Smooth muscle cell of trachea (primary cell): ENCODE results near the gene RPL14. TPM values are rescaled to one million over a fixed set of nuclear protein-coding genes. Genes with fewer than 3 reads are reported as not detected.

Experiments used
- total RNA-seq: library from RNA; depleted of rRNA; stranded (reverse); fragments of >200 nt; gene quantifications from 2 replicates; pipeline ENCODE4 v1.2.1, GENCODE V29; 2014

Gene RPL14
- total RNA-seq, result 292 and 396 TPM in 2 replicates

DNA sequence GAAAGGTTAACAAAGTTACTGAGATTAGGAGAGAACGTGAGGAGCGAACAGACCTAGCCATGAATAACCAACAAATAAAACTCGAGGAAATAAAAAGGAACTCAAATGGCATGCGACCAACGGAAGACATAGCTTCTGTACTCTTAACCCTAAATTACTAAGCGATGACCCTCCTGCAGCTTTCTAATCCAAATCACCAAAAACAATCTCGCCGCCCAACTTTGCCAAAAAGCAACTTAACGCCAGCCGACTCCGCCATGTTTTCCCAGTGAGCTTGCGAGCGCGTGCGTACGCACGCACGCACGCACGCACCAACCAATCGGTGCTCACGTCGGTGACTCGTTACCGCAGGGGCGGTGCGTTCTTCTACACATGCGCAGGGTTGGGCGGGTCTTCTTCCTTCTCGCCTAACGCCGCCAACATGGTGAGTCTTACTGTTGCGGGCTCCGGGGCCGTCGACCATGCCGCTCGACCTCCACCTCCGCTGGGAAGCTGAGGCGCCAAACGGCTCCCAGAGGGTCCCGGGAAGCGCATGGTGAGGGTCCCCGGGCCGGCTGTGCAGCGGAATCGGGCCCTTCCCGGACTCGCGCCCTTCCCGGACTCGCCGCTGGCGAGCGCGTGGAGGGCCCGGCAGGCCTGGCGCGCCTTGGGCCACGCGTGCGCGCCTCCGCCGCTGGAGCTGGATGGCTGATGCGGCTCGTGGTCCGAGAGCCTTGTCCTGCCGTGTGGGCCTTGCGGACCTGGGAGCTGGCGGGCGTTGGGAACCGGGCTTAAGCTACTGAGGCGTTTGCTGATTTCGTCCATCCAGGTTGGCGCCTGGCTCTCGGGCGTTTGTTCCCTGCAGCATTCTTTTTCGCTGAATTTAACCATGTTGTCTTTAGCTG is at the start of gene RPL14:
RPL14 (plus strand) TSS at position 400 of the 884 bp plus-strand sequence; CDS start at position 533, 133 bp downstream.

DNA sequence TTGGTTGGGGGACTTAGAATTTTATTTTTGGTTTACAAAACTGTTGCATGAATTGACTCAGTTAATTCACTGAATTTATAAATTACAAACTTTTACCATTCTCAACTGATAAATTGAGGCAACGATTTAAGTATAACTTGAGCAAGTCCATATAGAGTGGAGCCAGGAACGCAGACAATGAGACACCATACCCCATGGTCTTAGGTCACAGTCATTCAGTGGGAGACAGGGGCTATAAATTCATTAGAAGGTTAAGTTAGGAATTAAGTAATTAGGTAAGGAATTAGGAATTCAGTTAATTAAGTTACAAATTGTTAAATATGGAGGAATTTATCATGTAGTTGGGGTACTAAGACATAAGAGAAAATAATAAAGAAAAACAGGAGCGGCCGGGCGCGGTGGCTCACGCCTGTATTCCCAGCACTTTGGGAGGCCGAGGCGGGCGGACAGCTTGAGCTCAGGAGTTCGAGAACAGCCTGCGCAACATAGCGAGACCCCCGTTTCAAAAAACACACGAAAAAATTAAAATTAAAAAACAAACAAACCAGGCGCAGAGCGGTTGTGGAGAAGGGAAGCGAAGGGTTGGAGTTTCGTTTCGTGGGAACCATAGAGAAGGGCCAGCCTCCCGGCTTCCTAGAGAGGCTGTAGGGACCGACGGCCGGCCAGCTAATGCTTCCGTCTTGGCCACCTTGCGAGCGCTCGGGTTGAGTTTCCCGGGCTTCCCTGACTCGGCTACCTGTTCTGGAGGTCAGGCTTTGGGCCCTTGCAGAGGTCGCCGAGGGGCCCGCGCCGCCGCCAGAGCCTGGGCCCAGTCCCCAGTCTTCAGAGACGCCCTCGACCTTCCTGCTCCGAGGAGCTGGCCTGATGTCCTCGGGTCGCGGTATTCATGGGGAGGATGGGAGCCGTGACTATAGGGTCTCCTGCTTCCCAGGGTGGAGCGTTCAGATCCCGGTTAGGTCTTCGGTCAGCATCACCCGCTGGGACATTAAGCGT is 19.6 kb downstream of the RPL14 start, which contains the start of gene ZNF619:
ZNF619 (plus strand) TSS at position 645 of the 993 bp plus-strand sequence. CDS start 858 bp downstream, outside the sequence.

DNA sequence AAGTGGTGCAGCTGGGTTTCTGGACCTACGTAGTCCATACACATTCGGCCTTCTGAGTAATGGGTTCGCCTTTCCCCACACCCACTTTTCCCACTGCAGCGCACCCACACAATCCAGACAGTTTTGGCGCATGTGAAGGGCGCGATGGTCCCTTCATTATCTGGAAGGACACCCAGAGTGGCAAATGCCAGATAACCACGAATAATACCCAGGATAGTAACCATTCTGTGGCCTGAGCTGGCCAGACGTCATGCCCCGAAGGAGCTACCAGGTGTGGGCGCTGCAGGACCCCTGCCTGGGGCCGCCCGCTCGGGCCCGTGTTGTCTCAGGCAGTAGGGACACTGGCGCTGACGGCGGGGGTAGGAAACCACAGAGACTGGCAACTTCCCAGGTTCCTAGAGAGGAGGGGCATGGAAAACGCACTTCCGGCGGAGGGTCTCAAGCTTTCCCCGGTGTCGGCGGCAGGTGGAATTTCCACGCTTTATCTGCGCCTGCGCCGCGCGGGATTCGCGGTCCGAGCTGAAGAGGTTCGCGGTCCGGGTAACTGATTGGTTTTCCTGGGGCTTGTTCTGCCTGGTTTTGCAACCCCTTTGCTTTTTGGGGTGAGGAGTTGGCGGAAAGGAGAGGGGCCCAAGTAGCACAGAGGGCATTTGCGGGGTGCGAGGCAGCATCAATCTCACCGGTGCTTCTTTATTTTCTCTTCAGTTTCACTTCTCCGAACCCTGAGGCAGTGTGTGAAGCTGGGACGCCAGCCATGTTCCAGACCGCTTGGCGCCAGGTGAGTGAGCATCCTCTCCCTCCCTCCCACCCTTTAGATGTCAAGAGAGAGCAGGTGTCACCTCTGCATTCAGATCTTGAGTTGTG is 48.7 kb downstream of the RPL14 start, which contains the start of gene ZNF620:
ZNF620 (plus strand) TSS at position 441 of the 864 bp plus-strand sequence; CDS start at position 755, 314 bp downstream.

Other genes starting within 250 kb of the RPL14 start
- 12.9 and 24.4 TPM in 2 replicates for gene EIF1B, start 147.6 kb upstream of the RPL14 start, total RNA-seq
- gene ENTPD3, start 70.2 kb upstream of the RPL14 start, total RNA-seq, result 0.17 TPM in 1 of 2 replicates, not detected in the other
- 7.9 and 8.1 TPM in 2 replicates for gene ZNF619, start 19.8 kb downstream of the RPL14 start, total RNA-seq
- gene ZNF620, start 48.7 kb downstream of the RPL14 start, total RNA-seq, result 0.66 and 1.0 TPM in 2 replicates
- gene ZNF621, start 67.6 kb downstream of the RPL14 start, total RNA-seq, result 18.7 and 22.8 TPM in 2 replicates